ENCODE data around the gene NPM1. TPM values are rescaled to one million over a fixed set of nuclear protein-coding genes. Genes with fewer than 3 reads are reported as not detected.
A peak's percentile ranks its signal among the peaks of the same experiment; 100 is the strongest.

Gene NPM1
- total and polyA plus RNA-seq, 2 donors from 2014 or later: 611 to 612 TPM

- intact Hi-C loops (cut with DNase I): no loop called here
- Histone ChIP-seq H3K27me3 (ENCODE audit: control insufficient read depth, insufficient read depth, low read length) (no peaks in the 10 kb centered on the region), H3K9ac (ENCODE audit: low read length in 3 of 3) (no peak overlapping the region), H3K36me3 (ENCODE audit: control insufficient read depth in 2 of 3, insufficient read depth in 3 of 3, low read length in 3 of 3) (peaks cover 0 to 9% (median 4%) of the 10 kb centered on the region in 3 donors), H3K4me1 (ENCODE audit: control insufficient read depth in 2 of 3, insufficient read depth in 2 of 3, low read depth in 1 of 3, low read length in 3 of 3) (peaks cover 0 to 12% (median 9%) of the 10 kb centered on the region in 3 donors), H3K27ac (ENCODE audit: low read depth in 2 of 2, low read length in 2 of 2) (no peak overlapping the region), H3K9me3 (ENCODE audit: control insufficient read depth in 2 of 3, insufficient read depth in 1 of 3, low read length in 3 of 3) (no peaks in the 10 kb centered on the region), H3K4me3 (ENCODE audit: low read length in 3 of 3) (peak overlapping the region in 1 of 3 donors; percentile 92)
- no peak for TF ChIP-seq CTCF (IDR thresholded peaks at IDR 0.05; ENCODE audit: borderline replicate concordance, extremely low read depth, insufficient read depth)
- no peak for FAIRE-seq
- peak in 3 of 5 donors; percentile 10 to 71 (median 59) for DNase-seq
These were observed 1.5 kb upstream of the NPM1 start for GRCh38 chr5:171386006-171386671.

- intact Hi-C loops (cut with DNase I): no loop called here
- Histone ChIP-seq H3K36me3 (ENCODE audit: control insufficient read depth in 2 of 3, insufficient read depth in 3 of 3, low read length in 3 of 3) (peaks cover 0 to 17% (median 6%) of the 10 kb centered on the region in 3 donors), H3K27ac (ENCODE audit: low read depth in 2 of 2, low read length in 2 of 2) (peak overlapping the region; percentile 72 to 85), H3K27me3 (ENCODE audit: control insufficient read depth, insufficient read depth, low read length) (no peaks in the 10 kb centered on the region), H3K4me1 (ENCODE audit: control insufficient read depth in 2 of 3, insufficient read depth in 2 of 3, low read depth in 1 of 3, low read length in 3 of 3) (peaks cover 0 to 12% (median 9%) of the 10 kb centered on the region in 3 donors), H3K9me3 (ENCODE audit: control insufficient read depth in 2 of 3, insufficient read depth in 1 of 3, low read length in 3 of 3) (no peaks in the 10 kb centered on the region), H3K9ac (ENCODE audit: low read length in 3 of 3) (peak overlapping the region; percentile 61 to 97 (median 91)), H3K4me3 (ENCODE audit: low read length in 3 of 3) (peak overlapping the region; percentile 81 to 96 (median 92))
- no peak for TF ChIP-seq CTCF (IDR thresholded peaks at IDR 0.05; ENCODE audit: borderline replicate concordance, extremely low read depth, insufficient read depth)
- FAIRE-seq (no peak), DNase-seq (peak in 1 of 5 donors; percentile 55)
These were observed 746 bp upstream of the NPM1 start for GRCh38 chr5:171386861-171387344.

GRCh38 chr5:171387970-171388815 is 544 bp downstream of the NPM1 start:
- H3K4me1 ChIP-seq (ENCODE audit: control insufficient read depth in 2 of 3, insufficient read depth in 2 of 3, low read depth in 1 of 3, low read length in 3 of 3): peaks cover 0 to 12% (median 9%) of the 10 kb centered on the region in 3 donors
- TF ChIP-seq CTCF (IDR thresholded peaks at IDR 0.05; ENCODE audit: borderline replicate concordance, extremely low read depth, insufficient read depth): no peak
- no peak for FAIRE-seq
- peaks cover 0 to 29% (median 7%) of the 10 kb centered on the region in 3 donors for H3K36me3 ChIP-seq (ENCODE audit: control insufficient read depth in 2 of 3, insufficient read depth in 3 of 3, low read length in 3 of 3)
- H3K9ac ChIP-seq (ENCODE audit: low read length in 3 of 3): peak overlapping the region; percentile 79 to 91 (median 85)
- H3K27me3 ChIP-seq (ENCODE audit: control insufficient read depth, insufficient read depth, low read length): no peaks in the 10 kb centered on the region
- H3K9me3 ChIP-seq (ENCODE audit: control insufficient read depth in 2 of 3, insufficient read depth in 1 of 3, low read length in 3 of 3): no peaks in the 10 kb centered on the region
- intact Hi-C loops (cut with DNase I): no loop called here
- peak overlapping the region; percentile 81 to 93 (median 92) for H3K4me3 ChIP-seq (ENCODE audit: low read length in 3 of 3)
- H3K27ac ChIP-seq (ENCODE audit: low read depth in 2 of 2, low read length in 2 of 2): peak overlapping the region; percentile 72 to 85
- DNase-seq: peak; percentile 85 to 94 (median 89)

Measured in kidney (tissue), 14 donors.